Stimulated activated CD4-positive, alpha-beta T cell treated with anti-CD3 and anti-CD28 coated beads, Interleukin-4, amount 100 ng/mL, for 48 hours (primary cell): ENCODE results near the gene ABHD14A.

Experiments
- DNase-seq, 2 donors: peaks; one replicate each; pipeline ENCODE4 v3.0.0-alpha.2; 2020; ENCODE audit warnings: low read depth in 2 of 2

Gene ABHD14A

DNA sequence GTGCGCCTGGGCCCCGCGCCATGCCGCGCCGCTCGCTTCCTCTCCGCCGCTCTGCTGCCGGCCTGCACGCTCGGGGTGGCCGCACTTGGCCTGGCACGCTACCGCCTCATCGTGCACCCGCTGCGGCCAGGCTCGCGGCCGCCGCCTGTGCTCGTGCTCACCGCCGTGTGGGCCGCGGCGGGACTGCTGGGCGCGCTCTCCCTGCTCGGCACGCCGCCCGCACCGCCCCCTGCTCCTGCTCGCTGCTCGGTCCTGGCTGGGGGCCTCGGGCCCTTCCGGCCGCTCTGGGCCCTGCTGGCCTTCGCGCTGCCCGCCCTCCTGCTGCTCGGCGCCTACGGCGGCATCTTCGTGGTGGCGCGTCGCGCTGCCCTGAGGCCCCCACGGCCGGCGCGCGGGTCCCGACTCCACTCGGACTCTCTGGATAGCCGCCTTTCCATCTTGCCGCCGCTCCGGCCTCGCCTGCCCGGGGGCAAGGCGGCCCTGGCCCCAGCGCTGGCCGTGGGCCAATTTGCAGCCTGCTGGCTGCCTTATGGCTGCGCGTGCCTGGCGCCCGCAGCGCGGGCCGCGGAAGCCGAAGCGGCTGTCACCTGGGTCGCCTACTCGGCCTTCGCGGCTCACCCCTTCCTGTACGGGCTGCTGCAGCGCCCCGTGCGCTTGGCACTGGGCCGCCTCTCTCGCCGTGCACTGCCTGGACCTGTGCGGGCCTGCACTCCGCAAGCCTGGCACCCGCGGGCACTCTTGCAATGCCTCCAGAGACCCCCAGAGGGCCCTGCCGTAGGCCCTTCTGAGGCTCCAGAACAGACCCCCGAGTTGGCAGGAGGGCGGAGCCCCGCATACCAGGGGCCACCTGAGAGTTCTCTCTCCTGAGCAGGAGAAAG lies 18.7 kb upstream of the ABHD14A start:
- DNase-seq = peak in 1 of 2 donors; percentile 21

DNA sequence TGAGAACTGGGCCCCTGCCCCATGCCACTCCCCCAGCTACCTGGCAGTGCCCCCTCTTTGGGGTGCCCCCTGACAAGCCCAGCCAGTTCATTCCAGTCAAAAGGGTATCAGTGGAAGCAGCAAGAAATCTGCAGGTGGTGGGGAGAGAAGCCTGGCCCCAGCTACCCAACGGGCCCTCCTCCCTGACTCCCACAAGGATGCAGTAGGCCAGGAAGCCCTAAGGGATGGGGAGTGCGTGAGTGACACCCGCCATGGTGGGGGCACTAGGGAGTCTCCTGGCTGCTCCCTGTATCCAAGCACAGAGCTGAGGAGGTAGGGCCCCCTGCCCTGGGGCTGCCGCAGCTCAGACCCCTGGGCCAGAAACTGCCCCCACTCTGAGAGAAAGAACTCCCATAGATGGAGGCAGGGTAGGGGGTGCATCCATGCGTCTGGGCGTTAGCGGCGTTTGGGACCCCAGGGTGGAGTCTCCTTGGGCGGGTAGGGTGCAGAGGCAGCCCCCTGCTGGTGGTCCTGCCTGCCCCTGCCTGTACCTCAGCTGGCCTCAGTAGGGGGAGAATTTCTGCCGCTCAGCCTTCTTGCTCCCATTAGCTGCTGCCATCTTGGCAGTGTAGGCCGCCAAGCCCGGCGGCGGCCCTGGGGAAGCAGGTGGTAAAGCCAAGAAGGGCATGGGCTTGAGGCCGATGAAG lies 17.2 kb upstream of the ABHD14A start:
- no peak for DNase-seq

- DNase-seq = no peak
These were observed 16.0 kb upstream of the ABHD14A start for GRCh38 chr3:51958603-51959521.

DNA sequence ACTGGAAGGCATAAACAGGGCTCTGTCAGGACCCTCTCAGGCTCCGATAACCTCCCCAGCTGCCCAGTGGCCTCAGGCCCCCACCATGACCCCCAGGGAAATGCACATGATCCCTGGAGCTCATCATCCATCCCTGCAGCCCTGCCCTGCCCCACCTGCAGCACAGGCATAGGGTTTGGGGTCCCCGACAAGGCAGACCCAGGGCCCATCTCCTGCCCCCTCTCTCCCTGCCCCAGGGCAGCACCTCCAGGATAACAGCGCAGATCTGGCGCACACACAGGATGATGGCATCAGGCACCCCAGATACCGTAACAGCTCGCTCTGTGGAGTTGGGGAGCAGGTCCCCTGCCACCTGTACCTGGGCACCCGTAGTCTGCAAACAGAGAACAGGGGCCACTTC lies 15.2 kb upstream of the ABHD14A start:
- no peak for DNase-seq

GRCh38 chr3:51960386-51960785 lies 14.5 kb upstream of the ABHD14A start:
- DNase-seq = no peak

DNA sequence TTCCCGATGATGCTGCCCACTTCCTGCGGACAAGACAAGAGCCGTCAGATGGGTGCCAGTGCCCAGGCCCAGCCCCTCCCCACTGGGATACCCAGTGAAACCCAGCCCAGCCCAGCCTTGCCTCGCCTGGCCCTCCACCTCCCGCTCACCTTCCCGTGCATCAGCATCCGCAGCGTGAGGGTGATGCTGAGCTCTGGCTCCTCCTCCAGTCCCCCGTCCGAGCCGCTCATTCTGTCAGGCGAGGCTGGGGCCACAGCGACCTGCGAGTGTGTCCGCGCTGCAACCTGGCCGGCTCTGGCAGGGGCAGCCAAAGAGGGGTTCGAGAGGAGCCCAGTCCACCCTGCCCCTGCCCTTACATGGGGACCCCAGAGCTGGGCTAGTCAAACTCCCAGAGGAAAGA lies 13.9 kb upstream of the ABHD14A start:
- no peak for DNase-seq

DNA sequence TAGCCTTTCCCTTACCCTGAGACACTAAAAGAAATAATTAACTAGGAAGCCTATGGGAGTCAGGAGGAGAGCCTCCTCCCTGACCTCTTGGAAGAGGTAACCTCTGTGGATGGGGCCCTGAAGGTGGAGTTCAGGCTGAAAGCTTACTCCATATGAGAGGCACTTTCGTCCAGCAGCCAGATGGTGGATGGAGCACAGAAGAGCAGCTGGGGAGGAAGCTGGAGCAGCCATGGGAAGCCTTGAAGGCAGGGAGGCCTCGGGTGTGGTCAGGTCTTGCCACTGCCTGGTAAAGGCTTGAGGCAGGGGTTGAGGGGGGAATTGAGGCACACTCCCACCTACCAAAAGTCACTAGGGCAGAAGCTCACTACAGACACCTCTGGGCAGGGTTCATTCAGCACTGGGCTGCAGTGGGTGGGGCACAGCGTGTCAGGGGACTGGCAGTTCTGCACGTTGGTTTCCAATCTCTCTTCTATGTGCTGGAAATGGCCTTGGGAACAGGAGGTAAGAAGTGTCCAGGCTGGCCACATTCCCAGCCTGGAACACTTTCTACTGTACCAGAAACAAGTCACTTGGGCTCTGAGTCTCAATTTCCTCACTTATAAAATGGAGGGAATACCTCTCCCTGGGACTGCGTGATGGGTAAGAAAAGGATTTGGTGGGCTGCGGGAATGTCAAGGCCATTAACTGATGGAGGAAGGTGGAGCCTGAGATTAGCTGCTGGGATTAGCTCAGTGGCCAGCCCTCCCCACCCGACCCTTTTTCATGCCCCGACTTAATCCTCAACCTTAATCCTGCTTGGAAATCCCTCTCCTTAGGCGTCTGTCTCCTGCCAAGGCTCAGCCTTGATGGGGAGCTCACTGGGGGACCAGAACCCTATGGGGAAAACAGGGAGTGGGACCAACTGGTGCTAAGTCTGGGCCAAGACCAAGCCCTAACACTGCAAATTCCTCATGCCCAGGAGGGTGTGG lies 13.0 kb upstream of the ABHD14A start:
- no peak for DNase-seq

DNA sequence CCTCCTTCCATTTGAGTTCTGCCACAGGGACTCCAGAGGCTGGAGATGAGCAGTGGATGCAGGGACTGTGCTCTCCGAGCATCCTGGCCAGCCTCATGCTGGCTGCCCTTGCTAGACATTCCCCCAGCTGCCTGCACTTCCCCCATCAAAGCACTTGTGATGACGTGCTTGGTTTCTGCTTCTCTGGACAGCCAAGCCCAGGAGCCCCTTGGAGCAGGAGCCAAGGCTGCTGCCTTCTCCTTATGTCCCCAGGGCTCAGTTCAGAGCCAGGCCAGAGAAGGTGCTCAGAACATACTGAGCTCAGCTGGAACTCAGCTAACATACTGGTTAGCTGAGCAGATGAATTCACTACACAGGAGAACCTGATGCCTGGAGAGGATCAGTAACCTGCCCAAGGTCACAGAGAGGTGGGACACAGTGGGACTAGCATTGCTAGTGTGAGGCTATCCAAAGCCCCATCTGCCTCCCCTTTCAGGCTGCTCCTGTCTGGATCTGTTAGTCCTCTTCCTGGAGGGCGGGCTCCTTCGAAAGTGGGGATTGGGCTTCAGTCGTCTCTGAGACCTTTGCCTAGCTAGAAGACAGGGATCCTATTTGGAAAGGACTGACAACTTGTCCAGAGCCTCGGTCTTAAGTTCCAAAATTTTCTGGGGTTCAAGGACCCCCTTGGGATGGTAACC lies 11.9 kb upstream of the ABHD14A start:
- DNase-seq = no peak

GRCh38 chr3:51963951-51964451 lies 10.9 kb upstream of the ABHD14A start:
- DNase-seq = no peak

DNA sequence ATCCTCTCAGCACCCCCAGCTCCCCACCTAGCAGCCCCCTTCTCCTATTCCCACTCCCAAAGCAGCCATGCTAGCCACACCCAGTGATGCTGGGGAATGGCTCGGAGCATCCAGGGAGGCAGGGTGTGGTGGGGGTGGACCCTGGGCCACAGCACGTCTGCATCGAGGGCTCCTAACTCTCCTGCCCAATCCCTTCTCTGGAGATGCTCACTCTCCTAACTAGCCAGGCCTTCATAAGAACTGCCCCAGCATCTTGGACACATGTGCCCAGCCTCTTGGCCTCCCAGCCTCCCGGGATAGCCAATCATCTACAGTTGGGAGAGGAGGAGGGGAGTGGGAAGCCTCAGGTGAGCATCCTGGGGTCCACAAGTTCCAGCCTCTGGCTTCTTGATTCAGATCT lies 10.3 kb upstream of the ABHD14A start:
- no peak for DNase-seq

- no peak for DNase-seq
These were observed 8.8 kb upstream of the ABHD14A start for GRCh38 chr3:51966016-51966415.

- no peak for DNase-seq
These were observed 8.4 kb upstream of the ABHD14A start for GRCh38 chr3:51966486-51966885.

DNA sequence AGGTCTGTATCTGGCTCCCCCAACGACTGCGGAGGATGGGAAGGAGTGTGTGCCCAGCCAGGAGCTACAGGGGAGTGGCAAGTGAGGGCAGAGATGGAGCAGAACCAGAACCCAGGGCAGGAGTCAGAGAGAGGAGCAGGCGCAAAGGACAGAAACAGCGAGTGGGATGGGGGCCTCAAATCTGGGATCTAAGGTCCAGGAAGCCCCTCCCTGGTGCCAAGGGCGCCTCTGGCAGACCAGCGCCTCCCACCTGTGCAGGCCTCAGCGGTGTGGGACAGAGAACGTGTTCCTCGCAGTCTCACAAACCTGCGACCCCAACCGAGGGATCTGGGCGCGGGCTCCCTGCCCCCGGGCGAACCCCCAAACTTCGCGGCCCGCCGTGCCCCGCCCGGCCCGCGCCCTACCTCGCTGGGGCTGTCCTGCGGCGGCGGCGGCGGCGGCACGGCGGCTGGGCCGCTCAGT lies 7.9 kb upstream of the ABHD14A start:
- DNase-seq = no peak

DNA sequence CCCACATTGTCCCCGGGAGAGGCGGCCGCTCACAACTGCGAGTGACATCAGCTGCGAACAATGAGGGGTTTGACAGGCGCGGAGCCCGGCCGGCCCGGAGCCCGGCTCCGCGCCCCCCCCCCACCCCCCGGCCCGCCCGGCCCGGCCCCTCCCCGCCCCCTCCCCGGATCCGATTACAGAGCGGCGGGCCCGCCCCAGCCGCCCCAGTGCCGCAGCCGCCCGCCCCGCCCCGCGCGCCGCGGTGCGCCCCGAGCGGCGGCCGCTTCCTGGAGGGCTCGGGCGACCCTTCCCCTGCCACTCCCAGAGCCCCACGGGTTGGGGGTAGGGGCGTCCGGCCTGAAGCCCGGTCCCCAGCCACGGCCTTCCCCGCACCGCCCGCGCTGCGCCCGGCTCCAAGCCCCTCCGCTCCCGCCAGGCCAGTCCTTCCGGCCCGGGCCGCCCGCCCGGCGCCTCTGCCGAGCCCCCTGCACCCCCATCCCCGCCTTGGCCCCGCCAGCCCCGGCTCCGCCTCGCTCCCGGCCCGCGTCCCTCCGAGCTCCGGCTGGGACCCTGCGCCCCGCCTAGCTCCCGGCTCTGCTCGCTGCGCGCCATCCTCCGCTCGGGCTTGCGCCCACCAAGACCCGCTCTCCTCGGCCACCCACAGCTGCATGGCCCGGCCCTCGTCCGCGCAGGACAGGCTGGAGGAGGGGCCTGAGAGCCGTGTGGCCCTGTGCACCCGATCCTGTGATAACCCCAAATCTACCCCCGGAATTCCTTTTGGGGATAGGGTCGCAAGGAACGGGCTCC lies 7.3 kb upstream of the ABHD14A start, which contains the start of gene PCBP4:
Gene PCBP4 (minus strand): TSS at position 71 of the 786 bp plus-strand sequence. CDS start 6,214 bp downstream, outside the sequence.
- no peak for DNase-seq

- DNase-seq = no peak
These were observed 6.6 kb upstream of the ABHD14A start for GRCh38 chr3:51968170-51968775.

- DNase-seq = no peak
These were observed 5.8 kb upstream of the ABHD14A start for GRCh38 chr3:51968883-51969678.

- DNase-seq = no peak
These were observed 5.0 kb upstream of the ABHD14A start for GRCh38 chr3:51969841-51970240.
